Memory B cell (primary cell): Measurements from ENCODE around the gene POP4.
"Not testable (repeated sequence)": the region's sequence is repeated elsewhere in the genome, so short reads cannot be mapped to it uniquely, and the experiment has no call there.

Source experiments
- ATAC-seq: fragments of 150-1000 bp; cut with Tn5 transposase; 2 replicates; pipeline ENCODE4 v1.10.0; 2021; ENCODE audit warnings: low read depth, mild to moderate bottlenecking, moderate library complexity
- DNase-seq, 2 donors: peaks; one replicate each; pipeline ENCODE4 v3.0.0; 2022; ENCODE audit warnings: low spot score in 2 of 2
- H3K27ac Mint-ChIP-seq: one replicate; pipeline ENCODE4 v1.8.0; 2022; ENCODE audit warnings: mild to moderate bottlenecking, moderate library complexity, mixed read lengths
- H3K27me3 Mint-ChIP-seq: one replicate; pipeline ENCODE4 v1.8.0; 2022; ENCODE audit warnings: mixed read lengths
- H3K36me3 Mint-ChIP-seq: one replicate; pipeline ENCODE4 v1.8.0; 2022; ENCODE audit warnings: mild to moderate bottlenecking, mixed read lengths
- H3K4me1 Mint-ChIP-seq: one replicate; pipeline ENCODE4 v1.8.0; 2022; ENCODE audit warnings: mixed read lengths
- H3K4me3 Mint-ChIP-seq: one replicate; pipeline ENCODE4 v1.8.0; 2022; ENCODE audit warnings: mild to moderate bottlenecking, moderate library complexity, mixed read lengths
- H3K9me3 Mint-ChIP-seq: one replicate; pipeline ENCODE4 v1.8.0; 2022; ENCODE audit warnings: mixed read lengths

POP4 gene, protein sequence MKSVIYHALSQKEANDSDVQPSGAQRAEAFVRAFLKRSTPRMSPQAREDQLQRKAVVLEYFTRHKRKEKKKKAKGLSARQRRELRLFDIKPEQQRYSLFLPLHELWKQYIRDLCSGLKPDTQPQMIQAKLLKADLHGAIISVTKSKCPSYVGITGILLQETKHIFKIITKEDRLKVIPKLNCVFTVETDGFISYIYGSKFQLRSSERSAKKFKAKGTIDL

DNA sequence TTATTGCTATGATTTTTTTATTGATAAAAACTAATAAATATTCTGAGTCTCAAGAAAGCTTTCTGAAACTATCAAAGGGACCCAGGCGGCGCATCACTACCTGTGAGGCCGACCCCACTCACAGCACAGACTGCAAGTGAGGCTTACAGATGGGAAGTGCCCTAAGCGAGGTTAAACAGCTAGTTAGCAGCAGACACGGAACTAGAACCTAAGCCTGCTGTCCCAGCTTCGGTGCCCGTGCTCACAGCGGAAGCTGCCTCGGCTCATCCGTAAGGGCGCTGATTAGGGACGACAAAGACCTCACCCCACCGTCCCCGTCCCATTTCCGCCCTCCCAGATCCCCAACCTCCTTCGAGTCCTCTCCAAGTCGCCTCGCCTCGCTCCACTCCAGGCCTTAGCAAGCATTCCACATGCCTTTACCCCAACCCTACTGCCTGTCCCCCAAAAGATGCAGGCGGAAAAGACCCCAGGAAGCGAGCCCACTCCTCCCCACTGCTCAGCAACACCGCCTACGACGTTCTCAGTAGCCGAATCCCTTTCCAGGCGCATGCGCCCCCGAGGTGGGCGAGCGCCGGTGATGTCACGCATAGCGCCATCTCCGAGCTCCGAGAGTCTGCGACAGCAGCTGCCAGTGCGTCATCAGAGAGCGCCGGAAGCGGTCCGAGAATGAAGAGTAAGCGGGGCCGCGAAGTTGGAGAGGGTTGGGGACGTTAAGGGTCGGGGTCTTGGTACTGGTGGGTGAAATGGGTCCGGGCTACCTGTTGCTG, at the start of gene POP4:
POP4 (plus strand) TSS at position 631 of the 767 bp plus-strand sequence; CDS start at position 667, 36 bp downstream.
- peak; percentile 74 for ATAC-seq
- peaks cover 10% of the 10 kb centered on the region for H3K4me1 Mint-ChIP-seq

DNA sequence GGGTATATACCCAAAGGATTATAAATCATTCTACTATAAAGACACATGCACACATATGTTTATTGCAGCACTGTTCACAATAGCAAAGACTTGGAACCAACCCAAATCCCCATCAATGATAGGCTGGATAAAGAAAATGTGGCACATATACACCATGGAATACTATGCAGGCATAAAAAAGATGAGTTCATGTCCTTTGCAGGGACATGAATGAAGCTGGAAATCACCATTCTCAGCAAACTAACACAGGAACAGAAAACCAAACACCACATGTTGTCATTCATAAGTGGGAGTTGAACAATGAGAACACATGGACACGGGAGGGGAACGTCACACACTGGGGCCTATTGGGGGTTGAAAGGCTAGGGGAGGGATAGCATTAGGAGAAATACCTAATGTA, 47.0 kb upstream of the POP4 start:
- not testable (repeated sequence) for H3K4me1 Mint-ChIP-seq, H3K27ac Mint-ChIP-seq, H3K4me3 Mint-ChIP-seq, H3K36me3 Mint-ChIP-seq, H3K27me3 Mint-ChIP-seq, DNase-seq, ATAC-seq
- H3K9me3 Mint-ChIP-seq: peaks cover 14% of the 10 kb centered on the region

More for the DNA sequence above, at the start of gene POP4:
- Mint-ChIP-seq H3K27me3 (no peaks in the 10 kb centered on the region), H3K36me3 (peaks cover 2% of the 10 kb centered on the region), H3K27ac (peak within 1 kb of the TSS; percentile 100), H3K9me3 (no peaks in the 10 kb centered on the region), H3K4me3 (peak within 1 kb of the TSS; percentile 97)
- DNase-seq: peak; percentile 94 to 98

DNA sequence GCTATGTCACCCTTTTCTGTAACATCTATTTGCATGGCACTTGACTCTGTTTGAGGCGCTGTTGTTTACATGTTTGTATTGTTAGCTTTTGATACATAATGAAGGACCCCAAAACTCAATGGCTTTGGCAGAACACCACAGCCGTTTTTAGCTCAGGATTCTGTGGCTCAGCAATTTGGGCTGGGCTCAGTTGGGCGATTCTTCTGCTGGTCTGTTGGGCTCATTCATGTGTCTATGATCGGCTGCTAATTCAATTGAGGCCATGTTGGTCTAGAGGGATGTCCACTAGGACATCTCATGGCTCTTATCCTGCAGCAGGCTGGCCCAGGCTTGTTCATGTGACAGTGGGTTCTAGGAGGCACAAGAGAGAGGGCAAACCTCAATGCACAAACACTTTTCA, 46.3 kb upstream of the POP4 start:
- peaks cover 11% of the 10 kb centered on the region for H3K9me3 Mint-ChIP-seq
- no peak overlapping the region for H3K4me3 Mint-ChIP-seq
- no peaks in the 10 kb centered on the region for H3K4me1 Mint-ChIP-seq
- ATAC-seq: no peak
- H3K36me3 Mint-ChIP-seq: no peaks in the 10 kb centered on the region
- H3K27ac Mint-ChIP-seq: no peak overlapping the region
- no peak for DNase-seq
- H3K27me3 Mint-ChIP-seq: peaks cover 5% of the 10 kb centered on the region

DNA sequence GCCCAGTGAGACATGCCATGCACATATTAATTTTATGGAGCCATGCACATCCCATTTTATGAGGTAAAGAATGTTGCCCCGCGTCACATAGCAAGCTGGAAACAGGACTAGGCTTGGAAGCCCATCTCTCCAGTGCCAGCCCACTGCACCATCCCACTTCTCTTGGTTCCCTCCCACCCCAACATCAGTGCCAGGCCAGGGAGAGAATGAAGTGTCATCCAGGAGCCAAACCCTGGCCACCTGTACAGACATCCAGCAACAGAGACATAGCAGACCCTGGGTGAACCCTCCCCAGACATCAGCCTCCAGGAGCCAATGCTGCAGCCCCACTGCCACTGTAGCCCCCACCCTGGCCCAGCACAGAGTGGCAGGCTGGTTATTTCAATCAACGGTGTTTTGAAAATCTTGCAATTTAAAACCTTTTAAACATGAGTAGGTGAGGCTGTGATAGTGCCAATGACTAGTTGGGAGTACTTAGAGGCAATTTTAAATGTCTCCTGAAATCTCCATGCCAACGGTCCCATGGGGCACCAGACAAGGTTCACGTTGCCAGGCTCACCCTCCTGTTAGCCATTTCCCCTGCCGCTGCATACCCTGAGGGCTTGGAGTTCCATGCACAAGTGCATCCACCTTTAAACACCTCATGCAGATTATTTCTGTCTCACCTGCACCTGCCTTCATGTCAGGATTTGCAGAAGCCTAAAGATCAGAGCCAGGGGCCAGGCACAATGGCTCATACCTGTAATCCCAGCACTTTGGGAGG, 45.6 kb upstream of the POP4 start:
- Mint-ChIP-seq H3K4me1 (no peaks in the 10 kb centered on the region), H3K4me3 (no peak overlapping the region), H3K27ac (no peak overlapping the region), H3K27me3 (peaks cover 6% of the 10 kb centered on the region), H3K36me3 (no peaks in the 10 kb centered on the region), H3K9me3 (peaks cover 9% of the 10 kb centered on the region)
- no peak for DNase-seq
- ATAC-seq: no peak

DNA sequence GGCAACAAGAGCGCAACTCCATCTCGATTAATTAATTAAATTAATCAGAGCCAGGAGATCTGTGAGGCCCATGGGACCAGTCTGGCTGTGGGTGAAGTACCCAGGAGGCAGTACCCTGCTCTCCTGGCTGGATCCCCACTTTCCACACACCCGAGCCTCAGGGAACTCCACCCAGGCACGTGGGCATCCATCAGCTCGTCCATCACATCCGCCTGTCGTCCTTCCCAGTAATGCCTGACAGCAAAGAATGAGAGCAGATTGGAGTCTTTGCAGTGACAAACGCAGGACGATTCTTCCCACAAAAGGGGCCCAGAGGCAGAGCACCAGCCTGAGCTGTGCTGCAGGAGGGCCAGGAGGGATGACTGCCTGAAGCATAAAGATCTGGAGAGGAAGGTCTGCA, 44.5 kb upstream of the POP4 start:
- no peaks in the 10 kb centered on the region for H3K36me3 Mint-ChIP-seq
- no peak for ATAC-seq
- H3K9me3 Mint-ChIP-seq: peaks cover 10% of the 10 kb centered on the region
- H3K4me3 Mint-ChIP-seq: no peak overlapping the region
- DNase-seq: no peak
- H3K27ac Mint-ChIP-seq: no peak overlapping the region
- H3K4me1 Mint-ChIP-seq: no peaks in the 10 kb centered on the region
- peaks cover 15% of the 10 kb centered on the region for H3K27me3 Mint-ChIP-seq

DNA sequence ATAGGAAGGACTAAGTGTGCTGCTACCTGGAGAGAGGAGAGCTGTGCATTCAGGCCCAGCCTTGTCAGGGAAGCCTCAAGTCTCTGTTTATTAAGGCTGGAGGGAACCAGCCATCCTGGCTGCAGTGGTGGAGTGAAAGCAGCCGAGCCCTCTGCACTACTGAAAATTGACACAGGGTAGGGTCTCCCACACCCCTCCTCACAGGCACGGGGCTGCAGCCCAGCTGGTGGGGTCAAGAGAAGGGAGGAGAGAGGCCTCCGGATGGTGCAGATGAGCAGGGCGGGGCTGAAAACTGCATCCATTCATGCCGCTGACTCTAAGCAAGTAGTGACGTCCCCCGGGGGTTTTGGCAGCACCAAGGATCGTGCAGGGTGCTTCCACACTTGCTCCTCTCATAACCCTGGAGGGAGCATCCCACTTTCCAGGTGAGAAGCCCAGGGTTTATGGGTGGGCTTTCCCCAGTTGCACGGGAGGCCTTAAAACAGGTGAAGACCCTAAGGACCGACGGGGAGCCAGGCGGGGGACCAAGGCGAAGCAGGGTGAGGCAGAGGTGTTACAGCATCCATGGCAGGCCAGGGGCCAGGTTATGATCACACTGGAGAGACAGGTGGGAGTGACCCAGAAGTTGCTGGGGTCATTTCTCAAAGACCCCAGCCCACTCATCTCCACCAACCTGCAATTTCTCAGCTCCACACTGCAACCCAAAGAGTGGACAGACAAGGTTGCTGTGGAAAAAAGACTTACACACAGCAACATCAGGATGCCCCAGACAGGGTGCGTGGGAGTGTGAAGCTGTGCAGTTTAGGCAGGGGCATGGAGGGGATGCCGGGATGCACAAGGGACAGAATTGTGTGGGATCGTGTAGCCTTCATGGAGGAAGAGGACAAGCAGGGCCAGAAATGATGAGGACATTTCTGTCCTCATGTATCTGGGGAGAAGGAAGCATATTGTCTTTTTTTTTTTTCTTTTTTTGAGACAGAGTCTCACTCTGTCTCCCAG, 43.5 kb upstream of the POP4 start:
- H3K4me3 Mint-ChIP-seq: no peak overlapping the region
- H3K27me3 Mint-ChIP-seq: peaks cover 25% of the 10 kb centered on the region
- DNase-seq (no peak), ATAC-seq (no peak)
- H3K36me3 Mint-ChIP-seq: no peaks in the 10 kb centered on the region
- H3K27ac Mint-ChIP-seq: no peak overlapping the region
- H3K9me3 Mint-ChIP-seq: peaks cover 9% of the 10 kb centered on the region
- H3K4me1 Mint-ChIP-seq: no peaks in the 10 kb centered on the region

DNA sequence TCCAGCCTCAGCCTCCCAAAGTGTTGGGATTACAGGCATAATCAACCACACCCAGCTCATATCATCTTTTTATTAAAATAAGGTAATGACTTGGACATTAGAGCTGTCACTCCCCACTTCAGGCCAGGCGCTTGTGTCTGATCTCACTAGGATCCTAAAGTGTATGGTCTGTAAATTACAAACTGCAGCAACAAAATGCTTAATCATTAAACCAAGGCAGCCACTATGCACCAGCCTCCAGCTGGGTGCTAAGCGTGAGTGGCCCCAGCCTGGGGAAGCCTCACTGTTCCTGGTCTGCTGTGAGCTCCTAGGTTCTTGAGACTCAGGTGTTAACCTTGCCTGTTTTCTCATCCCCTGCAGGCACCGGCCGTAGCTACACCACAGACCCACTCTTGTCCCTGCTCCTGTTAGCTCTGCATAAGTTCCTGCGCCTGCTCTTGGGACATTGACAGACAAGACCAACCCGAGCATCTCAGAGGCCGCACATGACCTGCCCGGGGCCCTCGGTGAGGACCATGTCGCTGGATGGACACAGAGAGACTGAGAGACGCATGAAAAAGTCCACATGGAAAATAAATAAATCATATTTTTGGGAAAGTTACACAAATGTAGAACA, 42.5 kb upstream of the POP4 start:
- ATAC-seq (no peak), DNase-seq (no peak)
- H3K27ac Mint-ChIP-seq: no peak overlapping the region
- H3K27me3 Mint-ChIP-seq: peaks cover 28% of the 10 kb centered on the region
- H3K4me3 Mint-ChIP-seq: no peak overlapping the region
- peaks cover 6% of the 10 kb centered on the region for H3K9me3 Mint-ChIP-seq
- no peaks in the 10 kb centered on the region for H3K36me3 Mint-ChIP-seq
- H3K4me1 Mint-ChIP-seq: no peaks in the 10 kb centered on the region

DNA sequence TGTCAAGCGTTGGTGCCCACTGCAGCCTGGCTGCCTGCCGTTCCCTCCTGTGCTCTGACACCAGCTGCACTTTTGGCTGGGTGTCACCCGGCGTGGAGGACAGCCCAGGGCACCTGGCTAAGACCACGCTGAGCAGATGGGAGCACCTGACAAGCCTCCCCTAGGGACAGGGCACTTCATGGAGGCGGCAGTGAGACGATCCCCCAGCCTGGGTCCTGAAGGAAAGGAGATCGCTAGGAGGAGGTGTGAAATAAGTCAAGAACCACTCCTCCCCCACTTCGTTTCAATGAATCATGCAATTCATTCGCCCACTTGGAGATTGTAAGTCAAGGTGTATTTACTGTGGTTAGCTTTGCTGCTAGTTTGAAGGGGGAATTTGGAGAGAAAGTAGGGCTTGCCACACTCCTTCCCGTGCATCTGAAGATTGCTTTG, 41.5 kb upstream of the POP4 start:
- no peak overlapping the region for H3K4me3 Mint-ChIP-seq
- no peak overlapping the region for H3K27ac Mint-ChIP-seq
- H3K27me3 Mint-ChIP-seq: peaks cover 28% of the 10 kb centered on the region
- ATAC-seq: no peak
- H3K4me1 Mint-ChIP-seq: no peaks in the 10 kb centered on the region
- peaks cover 3% of the 10 kb centered on the region for H3K9me3 Mint-ChIP-seq
- no peak for DNase-seq
- no peaks in the 10 kb centered on the region for H3K36me3 Mint-ChIP-seq

DNA sequence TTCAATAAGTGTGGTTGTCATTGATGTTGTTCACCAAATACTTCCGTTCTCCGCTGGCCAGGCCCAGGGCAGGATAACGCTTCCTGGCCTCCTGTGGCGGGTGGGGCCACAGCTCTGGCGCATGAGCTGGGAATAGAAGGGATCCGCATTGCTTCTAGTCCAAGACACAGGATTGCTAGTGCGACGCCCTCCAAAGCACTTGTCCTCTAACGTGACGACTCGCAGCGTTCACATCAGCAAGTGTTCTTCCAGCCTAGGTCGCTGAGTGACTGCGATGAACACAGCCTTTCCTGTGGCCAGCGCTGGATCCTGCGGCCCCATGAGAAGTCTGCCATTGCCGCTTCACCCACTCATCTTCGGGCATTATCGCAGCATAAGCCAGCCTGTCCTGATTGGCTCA, 40.9 kb upstream of the POP4 start:
- Mint-ChIP-seq H3K27ac (no peak overlapping the region), H3K27me3 (peaks cover 28% of the 10 kb centered on the region), H3K4me1 (no peaks in the 10 kb centered on the region), H3K36me3 (no peaks in the 10 kb centered on the region), H3K9me3 (peaks cover 2% of the 10 kb centered on the region), H3K4me3 (no peak overlapping the region)
- ATAC-seq (no peak), DNase-seq (no peak)

DNA sequence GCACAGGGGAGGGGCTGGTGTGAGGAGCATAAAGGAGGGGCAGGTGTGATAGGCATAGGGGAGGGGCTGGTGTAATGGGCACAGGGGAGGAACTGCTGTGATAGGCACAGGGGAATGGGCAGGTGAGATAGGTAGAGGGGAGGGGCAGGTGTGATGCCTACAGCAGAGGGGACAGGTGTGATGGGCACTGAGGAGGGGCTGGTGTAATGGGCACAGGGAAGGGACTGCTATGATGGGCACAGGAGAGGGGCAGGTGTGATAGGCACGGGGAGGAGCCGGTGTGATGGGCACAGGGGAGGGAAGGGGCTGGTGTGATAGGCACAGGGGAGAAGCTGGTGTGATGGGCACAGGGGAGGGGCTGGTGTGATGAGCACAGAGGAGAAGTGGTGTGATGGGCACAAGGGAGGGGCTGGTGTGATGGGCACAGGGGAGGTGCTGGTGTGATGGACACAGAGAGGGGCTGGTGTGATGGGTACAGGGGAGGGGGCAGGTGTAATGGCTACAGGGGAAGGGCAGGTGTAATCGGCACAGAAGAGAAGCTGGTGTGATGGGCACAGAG, 39.5 kb upstream of the POP4 start:
- H3K27ac Mint-ChIP-seq: no peak overlapping the region
- H3K9me3 Mint-ChIP-seq: peaks cover 2% of the 10 kb centered on the region
- H3K4me3 Mint-ChIP-seq: no peak overlapping the region
- peaks cover 29% of the 10 kb centered on the region for H3K27me3 Mint-ChIP-seq
- DNase-seq (no peak), ATAC-seq (no peak)
- no peaks in the 10 kb centered on the region for H3K4me1 Mint-ChIP-seq
- H3K36me3 Mint-ChIP-seq: no peaks in the 10 kb centered on the region

DNA sequence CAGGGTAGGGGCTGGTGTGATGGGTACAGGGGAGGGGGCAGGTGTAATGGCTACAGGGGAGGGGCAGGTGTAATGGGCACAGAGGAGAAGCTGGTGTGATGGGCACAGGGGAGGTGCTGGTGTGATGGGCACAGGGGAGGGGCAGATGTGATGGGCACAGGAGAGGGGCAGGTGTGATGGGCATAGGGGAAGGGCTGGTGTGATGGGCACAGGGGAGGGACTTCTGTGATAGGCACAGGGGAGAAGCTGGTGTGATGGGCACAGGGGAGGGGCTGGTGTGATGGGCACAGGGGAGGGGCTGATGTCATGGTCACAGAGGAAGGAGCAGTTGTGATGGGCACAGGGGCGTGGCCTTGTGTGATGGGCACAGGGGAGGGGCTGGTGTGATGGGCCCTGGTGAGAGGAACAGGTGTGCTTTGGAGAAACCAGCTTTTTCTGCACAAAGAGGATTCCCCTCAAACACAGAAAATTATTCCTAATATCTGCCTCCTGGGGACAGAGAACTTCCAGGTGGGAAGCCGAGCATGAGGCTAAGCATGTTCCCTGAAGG, 38.6 kb upstream of the POP4 start:
- H3K27me3 Mint-ChIP-seq: peaks cover 31% of the 10 kb centered on the region
- no peak overlapping the region for H3K4me3 Mint-ChIP-seq
- no peak overlapping the region for H3K27ac Mint-ChIP-seq
- no peak for DNase-seq
- no peaks in the 10 kb centered on the region for H3K4me1 Mint-ChIP-seq
- peaks cover 2% of the 10 kb centered on the region for H3K9me3 Mint-ChIP-seq
- no peak for ATAC-seq
- H3K36me3 Mint-ChIP-seq: no peaks in the 10 kb centered on the region

DNA sequence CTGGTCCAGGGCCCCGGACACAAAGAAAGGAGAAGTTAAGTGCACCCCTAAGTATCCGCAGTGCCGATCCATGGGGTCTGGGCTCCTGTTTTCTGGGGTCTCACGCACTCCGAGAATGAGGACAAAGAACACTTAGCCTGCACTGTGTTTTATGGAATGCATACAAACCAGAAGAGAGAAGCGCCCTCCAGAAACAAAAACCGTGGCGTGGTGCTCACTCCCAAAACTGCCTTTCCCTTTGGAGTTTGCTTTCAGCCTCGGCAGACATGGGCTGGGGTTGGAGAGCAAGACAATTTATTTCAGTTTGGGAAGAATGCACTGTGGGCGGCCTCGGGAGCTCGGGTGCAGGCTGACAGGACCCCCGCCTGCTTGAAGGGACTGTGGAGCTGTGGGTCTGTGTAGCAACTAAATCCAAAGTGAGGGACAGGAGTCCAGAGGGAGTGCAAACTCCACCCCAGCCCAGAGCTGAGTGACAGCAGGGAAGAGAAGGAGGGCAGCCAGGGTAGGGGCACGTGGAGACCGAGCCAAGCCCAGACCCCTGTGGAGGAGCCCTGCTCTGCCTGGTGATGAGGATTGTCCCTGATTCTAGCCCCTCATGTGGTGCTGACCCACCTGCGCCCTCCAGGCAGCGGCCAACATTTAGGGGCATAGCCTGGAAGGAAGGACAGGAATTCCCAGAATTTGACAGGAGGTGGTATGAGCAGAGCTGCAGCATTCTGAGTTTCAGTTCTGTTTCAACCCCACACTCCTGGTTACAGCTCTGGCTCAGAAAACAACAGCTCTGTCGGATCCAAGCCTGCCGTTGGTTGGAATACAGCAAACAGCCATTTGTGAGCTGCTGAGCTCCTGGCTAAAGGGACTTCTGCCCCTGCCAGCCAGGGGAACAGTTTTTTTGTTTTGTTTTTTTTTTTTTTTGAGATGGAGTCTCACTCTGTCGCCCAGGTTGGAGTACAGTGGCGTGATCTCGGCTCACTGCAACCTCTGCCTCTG, 37.8 kb upstream of the POP4 start:
- Mint-ChIP-seq H3K4me3 (no peak overlapping the region), H3K36me3 (no peaks in the 10 kb centered on the region), H3K27me3 (peaks cover 31% of the 10 kb centered on the region)

More for the DNA sequence above, 37.8 kb upstream of the POP4 start:
- H3K4me1 Mint-ChIP-seq: no peaks in the 10 kb centered on the region
- DNase-seq: no peak
- H3K27ac Mint-ChIP-seq: no peak overlapping the region
- H3K9me3 Mint-ChIP-seq: peaks cover 2% of the 10 kb centered on the region
- no peak for ATAC-seq
